A549 (cell line): Measurements from ENCODE around the gene CCDC97. TPM values are rescaled to one million over a fixed set of nuclear protein-coding genes. Genes with fewer than 3 reads are reported as not detected.

Experiments used
- ATAC-seq, 2 experiments: fragments of 200-7000 bp in 1 of 2; fragments of >200 bp in 1 of 2; cut with Nextera tagmentation in 1 of 2; cut with Tn5 transposase in 1 of 2; 3 replicates each; pipeline versions ENCODE4 v1.8.0 to v1.9.1; 2018 to 2020; ENCODE audit warnings: mild to moderate bottlenecking in 1 of 2, moderate library complexity in 1 of 2
- CTCF ChIA-PET: fragments of 300-600 bp; sonication (Branson Sonifier 250); formaldehyde crosslinking; extraction: SDS; loops from one replicate; lab custom pipeline; 2021; ENCODE audit warnings: antibody characterized with exemption, inconsistent platforms; lab: Yijun Ruan, JAX
- POLR2A ChIA-PET: fragments of 350-600 bp; formaldehyde crosslinking; extraction: SDS; loops from one replicate; lab custom pipeline; 2021; ENCODE audit warnings: antibody characterized with exemption, inconsistent platforms; lab: Yijun Ruan, JAX
- DNase-seq, 2 experiments: peaks; one replicate each; pipeline versions ENCODE4 v3.0.0 to v3.0.0-alpha.2; 2011 to 2016; ENCODE audit warnings: low read depth in 1 of 2, low spot score in 1 of 2
- FAIRE-seq: peaks from 2 replicates; lab custom pipeline; 2011; peaks lifted over from hg19 to GRCh38; lab: Jason Lieb, UNC
- H3K27ac ChIP-seq, 2 experiments: fragments of >200 bp; sonication (Bioruptor Twin); formaldehyde crosslinking; 3 replicates each; pipeline ENCODE4 v1.5.1; 2016 to 2017
- H3K4me1 ChIP-seq: fragments of >200 bp; sonication (Bioruptor Twin); formaldehyde crosslinking; 3 replicates; pipeline ENCODE4 v1.6.1; 2016
- H3K4me2 ChIP-seq: fragments of >200 bp; sonication (Bioruptor Twin); formaldehyde crosslinking; 3 replicates; pipeline ENCODE4 v1.6.1; 2016
- H3K4me3 ChIP-seq: fragments of >200 bp; sonication (Bioruptor Twin); formaldehyde crosslinking; 3 replicates; pipeline ENCODE4 v1.5.1; 2016
- H3K9me3 ChIP-seq: fragments of >200 bp; sonication (Bioruptor Twin); formaldehyde crosslinking; 3 replicates; pipeline ENCODE4 v1.6.1; 2016
- CHD2 ChIP-seq: fragments of 150-350 bp; IDR thresholded peaks from 2 replicates; pipeline ENCODE4 v1.6.1; 2014; ENCODE audit warnings: low read length; ENCODE audit not compliant: partially characterized antibody
- EHF ChIP-seq: fragments of 250-450 bp; sonication (Bioruptor Pico); IDR thresholded peaks from 2 replicates; pipeline ENCODE4 v1.5.0; 2020; ENCODE audit warnings: mild to moderate bottlenecking
- ESRRA ChIP-seq: fragments of 150-350 bp; IDR thresholded peaks from 2 replicates; pipeline ENCODE4 v1.6.1; 2014; ENCODE audit warnings: mild to moderate bottlenecking, low read length, borderline replicate concordance
- FOSL2 ChIP-seq, 2 experiments: fragments of 450-650 bp in 1 of 2; fragments of >200 bp in 1 of 2; sonication (Bioruptor Twin) in 1 of 2; formaldehyde crosslinking; IDR thresholded peaks; 2 replicates each; pipeline versions ENCODE4 v1.5.0 to v1.6.1; 2016 to 2020; ENCODE audit warnings: mild to moderate bottlenecking in 1 of 2, moderate library complexity in 1 of 2
- GATA3 ChIP-seq: IDR thresholded peaks from 2 replicates; pipeline ENCODE4 v1.6.1; 2012; ENCODE audit warnings: borderline replicate concordance
- HDAC2 ChIP-seq: fragments of 200-600 bp; sonication (generic); IDR thresholded peaks from 2 replicates; pipeline ENCODE4 v1.6.1; 2016
- HOXA7 ChIP-seq: fragments of 250-450 bp; sonication (Bioruptor Pico); IDR thresholded peaks from 2 replicates; pipeline ENCODE4 v1.5.0; 2020; ENCODE audit warnings: mild to moderate bottlenecking, moderate library complexity
- JUNB ChIP-seq: fragments of >200 bp; sonication (Bioruptor Twin); formaldehyde crosslinking; IDR thresholded peaks from 2 replicates; pipeline ENCODE4 v1.6.1; 2016
- NR3C1 ChIP-seq: fragments of >200 bp; sonication (Bioruptor Twin); formaldehyde crosslinking; IDR thresholded peaks from 3 replicates; pipeline ENCODE4 v1.6.1; 2017
- PHF8 ChIP-seq: fragments of 200-600 bp; sonication (generic); IDR thresholded peaks from 2 replicates; pipeline ENCODE4 v1.6.1; 2016; ENCODE audit warnings: low read depth, mild to moderate bottlenecking, antibody characterized with exemption, moderate library complexity, borderline replicate concordance
- POLR2A ChIP-seq: IDR thresholded peaks from 2 replicates; pipeline ENCODE4 v1.6.1; 2012; ENCODE audit warnings: mild to moderate bottlenecking, low read length
- RFX5 ChIP-seq: fragments of 450-650 bp; IDR thresholded peaks from 2 replicates; pipeline ENCODE4 v1.7.1; 2014; ENCODE audit warnings: antibody characterized with exemption, mild to moderate bottlenecking, moderate library complexity
- ZC3H11A ChIP-seq: fragments of 450-650 bp; IDR thresholded peaks from 2 replicates; pipeline ENCODE4 v1.6.1; 2014; ENCODE audit warnings: antibody characterized with exemption, mild to moderate bottlenecking
- ZFP36 ChIP-seq: fragments of 450-650 bp; IDR thresholded peaks from 2 replicates; pipeline ENCODE4 v1.6.1; 2014; ENCODE audit warnings: borderline replicate concordance; ENCODE audit not compliant: partially characterized antibody
- WGBS: methylation state at CpG from one replicate; pipeline ENCODE4 v1.1.6; 2017; ENCODE audit errors: missing lambda C conversion rate; 5-methylcytosine and 5-hydroxymethylcytosine counted together
- polyA plus RNA-seq, 4 experiments: library from polyadenylated mRNA; depleted of rRNA in 3 of 4; stranded (reverse); fragments of >200 nt; fragmentation: RNase III in 1 of 4; extraction: RNeasy Plus Mini Kit Qiagen cat#74134 plus additional on column Dnase treatment in 1 of 4; gene quantifications; 2 replicates in 3 of 4; 3 replicates in 1 of 4; pipeline ENCODE4 v1.2.3, GENCODE V29; 2011 to 2017
- TF ChIP-seq, protein P1 (sequence below): fragments of >200 bp; sonication (Bioruptor Twin); formaldehyde crosslinking; IDR thresholded peaks from 3 replicates; pipeline ENCODE4 v1.5.1; 2016
- TF ChIP-seq, protein P2 (sequence below): fragments of >200 bp; sonication (Bioruptor Twin); formaldehyde crosslinking; IDR thresholded peaks from 3 replicates; pipeline ENCODE4 v1.6.1; 2016
- TF ChIP-seq, protein P3 (sequence below): fragments of 200-600 bp; sonication (generic); IDR thresholded peaks from 2 replicates; pipeline ENCODE4 v1.6.1; 2016; ENCODE audit warnings: antibody characterized with exemption, mild to moderate bottlenecking, moderate library complexity
- TF ChIP-seq, protein P4 (sequence below): fragments of 150-350 bp; IDR thresholded peaks from 2 replicates; pipeline ENCODE4 v1.6.1; 2014; ENCODE audit warnings: low read depth, mild to moderate bottlenecking, low read length
- TF ChIP-seq, protein P5 (sequence below): IDR thresholded peaks from 2 replicates; pipeline ENCODE4 v1.6.1; 2012

The CCDC97 gene
- polyA plus RNA-seq, 2 of the 4 experiments (the other 2 are of a cell fraction), result 18.7 to 26.8 TPM

DNA sequence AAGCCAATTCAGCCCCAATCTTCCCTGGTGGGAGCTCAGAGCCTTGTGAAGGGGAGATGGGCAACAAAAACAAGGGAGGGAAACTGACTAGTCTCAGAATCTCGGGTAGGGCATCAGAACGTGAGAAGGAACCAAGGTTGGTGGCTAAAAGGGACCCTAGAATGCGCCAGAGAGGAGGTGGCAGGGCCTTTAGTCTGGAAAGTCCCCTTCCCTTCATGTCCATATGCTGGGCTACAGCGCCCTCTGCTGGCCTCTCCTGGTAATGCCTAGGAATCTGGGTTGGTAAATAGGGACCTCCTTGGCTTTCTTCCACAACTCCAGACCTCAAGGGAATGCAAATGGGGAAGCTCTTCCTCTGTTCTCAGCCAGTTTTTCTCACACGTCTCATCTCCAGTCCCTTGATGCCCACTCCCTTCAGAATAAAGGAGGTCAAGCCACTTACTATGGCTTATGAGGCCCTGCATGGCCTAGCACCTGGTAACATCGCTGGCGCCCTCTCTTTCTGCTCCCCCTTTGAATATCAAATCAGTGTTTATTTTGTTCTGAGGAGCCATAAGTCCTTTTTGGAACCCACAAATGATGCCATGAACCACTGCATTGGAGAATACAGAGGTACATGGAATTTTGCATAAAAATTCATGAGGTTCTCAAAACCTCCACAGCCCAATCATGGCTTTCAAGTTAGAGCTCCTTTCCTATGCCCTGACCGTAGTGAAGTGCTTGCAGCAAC is 1.4 kb upstream of the CCDC97 start (continued):
- TF ChIP-seq, protein P1, sequence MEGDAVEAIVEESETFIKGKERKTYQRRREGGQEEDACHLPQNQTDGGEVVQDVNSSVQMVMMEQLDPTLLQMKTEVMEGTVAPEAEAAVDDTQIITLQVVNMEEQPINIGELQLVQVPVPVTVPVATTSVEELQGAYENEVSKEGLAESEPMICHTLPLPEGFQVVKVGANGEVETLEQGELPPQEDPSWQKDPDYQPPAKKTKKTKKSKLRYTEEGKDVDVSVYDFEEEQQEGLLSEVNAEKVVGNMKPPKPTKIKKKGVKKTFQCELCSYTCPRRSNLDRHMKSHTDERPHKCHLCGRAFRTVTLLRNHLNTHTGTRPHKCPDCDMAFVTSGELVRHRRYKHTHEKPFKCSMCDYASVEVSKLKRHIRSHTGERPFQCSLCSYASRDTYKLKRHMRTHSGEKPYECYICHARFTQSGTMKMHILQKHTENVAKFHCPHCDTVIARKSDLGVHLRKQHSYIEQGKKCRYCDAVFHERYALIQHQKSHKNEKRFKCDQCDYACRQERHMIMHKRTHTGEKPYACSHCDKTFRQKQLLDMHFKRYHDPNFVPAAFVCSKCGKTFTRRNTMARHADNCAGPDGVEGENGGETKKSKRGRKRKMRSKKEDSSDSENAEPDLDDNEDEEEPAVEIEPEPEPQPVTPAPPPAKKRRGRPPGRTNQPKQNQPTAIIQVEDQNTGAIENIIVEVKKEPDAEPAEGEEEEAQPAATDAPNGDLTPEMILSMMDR, result peak; percentile 100
- TF ChIP-seq RFX5 (no peak), ZFP36 (no peak), ESRRA (no peak), NR3C1 (no peak), ZC3H11A (no peak), POLR2A (no peak), EHF (CRISPR knock-in tag) (no peak)
- TF ChIP-seq, protein P2, sequence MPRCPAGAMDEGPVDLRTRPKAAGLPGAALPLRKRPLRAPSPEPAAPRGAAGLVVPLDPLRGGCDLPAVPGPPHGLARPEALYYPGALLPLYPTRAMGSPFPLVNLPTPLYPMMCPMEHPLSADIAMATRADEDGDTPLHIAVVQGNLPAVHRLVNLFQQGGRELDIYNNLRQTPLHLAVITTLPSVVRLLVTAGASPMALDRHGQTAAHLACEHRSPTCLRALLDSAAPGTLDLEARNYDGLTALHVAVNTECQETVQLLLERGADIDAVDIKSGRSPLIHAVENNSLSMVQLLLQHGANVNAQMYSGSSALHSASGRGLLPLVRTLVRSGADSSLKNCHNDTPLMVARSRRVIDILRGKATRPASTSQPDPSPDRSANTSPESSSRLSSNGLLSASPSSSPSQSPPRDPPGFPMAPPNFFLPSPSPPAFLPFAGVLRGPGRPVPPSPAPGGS, result no peak
- TF ChIP-seq, protein P3, sequence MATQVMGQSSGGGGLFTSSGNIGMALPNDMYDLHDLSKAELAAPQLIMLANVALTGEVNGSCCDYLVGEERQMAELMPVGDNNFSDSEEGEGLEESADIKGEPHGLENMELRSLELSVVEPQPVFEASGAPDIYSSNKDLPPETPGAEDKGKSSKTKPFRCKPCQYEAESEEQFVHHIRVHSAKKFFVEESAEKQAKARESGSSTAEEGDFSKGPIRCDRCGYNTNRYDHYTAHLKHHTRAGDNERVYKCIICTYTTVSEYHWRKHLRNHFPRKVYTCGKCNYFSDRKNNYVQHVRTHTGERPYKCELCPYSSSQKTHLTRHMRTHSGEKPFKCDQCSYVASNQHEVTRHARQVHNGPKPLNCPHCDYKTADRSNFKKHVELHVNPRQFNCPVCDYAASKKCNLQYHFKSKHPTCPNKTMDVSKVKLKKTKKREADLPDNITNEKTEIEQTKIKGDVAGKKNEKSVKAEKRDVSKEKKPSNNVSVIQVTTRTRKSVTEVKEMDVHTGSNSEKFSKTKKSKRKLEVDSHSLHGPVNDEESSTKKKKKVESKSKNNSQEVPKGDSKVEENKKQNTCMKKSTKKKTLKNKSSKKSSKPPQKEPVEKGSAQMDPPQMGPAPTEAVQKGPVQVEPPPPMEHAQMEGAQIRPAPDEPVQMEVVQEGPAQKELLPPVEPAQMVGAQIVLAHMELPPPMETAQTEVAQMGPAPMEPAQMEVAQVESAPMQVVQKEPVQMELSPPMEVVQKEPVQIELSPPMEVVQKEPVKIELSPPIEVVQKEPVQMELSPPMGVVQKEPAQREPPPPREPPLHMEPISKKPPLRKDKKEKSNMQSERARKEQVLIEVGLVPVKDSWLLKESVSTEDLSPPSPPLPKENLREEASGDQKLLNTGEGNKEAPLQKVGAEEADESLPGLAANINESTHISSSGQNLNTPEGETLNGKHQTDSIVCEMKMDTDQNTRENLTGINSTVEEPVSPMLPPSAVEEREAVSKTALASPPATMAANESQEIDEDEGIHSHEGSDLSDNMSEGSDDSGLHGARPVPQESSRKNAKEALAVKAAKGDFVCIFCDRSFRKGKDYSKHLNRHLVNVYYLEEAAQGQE, result no peak
- TF ChIP-seq, all 56 proteins: peak for 11

DNA sequence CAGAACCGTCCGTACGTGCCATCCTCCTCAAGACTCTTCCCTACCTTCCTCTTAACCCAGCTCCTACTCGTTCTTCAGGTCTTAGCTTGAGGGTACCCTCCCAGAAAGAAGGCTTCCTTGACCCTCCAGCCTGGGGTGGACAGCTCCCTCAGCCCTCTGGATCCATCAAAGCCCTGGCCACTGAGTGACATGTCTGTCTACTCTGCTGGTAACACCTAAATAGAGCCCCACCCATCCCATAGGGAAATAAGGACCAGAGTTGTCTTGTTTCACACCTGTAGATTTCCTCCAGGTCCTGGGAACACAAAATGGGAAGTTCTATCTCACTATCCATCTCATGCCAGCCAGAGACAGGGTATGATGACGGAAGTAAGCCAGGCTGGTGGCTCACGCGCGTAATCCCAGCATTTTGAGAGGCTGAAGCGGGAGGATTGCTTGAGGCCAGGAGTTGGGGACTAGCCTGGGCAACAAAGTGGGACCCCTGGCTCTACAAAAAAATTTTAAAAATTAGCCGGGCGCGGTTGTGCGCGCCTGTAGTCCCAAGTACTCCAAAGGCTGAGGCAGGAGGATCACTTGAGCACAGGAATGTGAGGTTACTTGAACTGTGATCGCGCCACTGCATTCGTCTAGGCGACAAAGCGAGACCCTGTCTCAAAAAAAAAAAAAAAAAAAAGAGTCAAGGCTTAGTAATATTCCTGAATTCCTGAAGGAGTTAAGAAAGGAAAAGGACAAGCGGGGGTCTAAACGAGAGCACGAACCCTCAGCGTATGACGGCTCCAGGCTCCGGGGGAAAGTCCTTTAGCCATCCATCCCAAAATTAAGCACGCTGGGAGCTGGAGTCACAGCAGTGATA is 566 bp upstream of the CCDC97 start:
- H3K27ac ChIP-seq, result peak overlapping the region; percentile 91 to 92
- POLR2A ChIA-PET, result interaction anchor here (0.7 to 4.4 kb wide), 13 partner anchors 10 to 131 kb away, joined by 3 to 28 read pairs (median 5); partner anchors contain the start of genes AXL, HNRNPUL1 and TGFB1
- peak overlapping the region; percentile 89 for H3K4me2 ChIP-seq
- peak; percentile 21 to 41; a peak in 5 of 6 replicates for ATAC-seq
- CTCF ChIA-PET, result interaction anchor here (0.6 to 19.5 kb wide), 73 partner anchors 11 to 1153 kb away, joined by 3 to 598 read pairs (median 5); partner anchors contain the start of genes ACTMAP, AXL, B9D2 and CEACAM21
- no peak for TF ChIP-seq HDAC2
- TF ChIP-seq, protein P4, sequence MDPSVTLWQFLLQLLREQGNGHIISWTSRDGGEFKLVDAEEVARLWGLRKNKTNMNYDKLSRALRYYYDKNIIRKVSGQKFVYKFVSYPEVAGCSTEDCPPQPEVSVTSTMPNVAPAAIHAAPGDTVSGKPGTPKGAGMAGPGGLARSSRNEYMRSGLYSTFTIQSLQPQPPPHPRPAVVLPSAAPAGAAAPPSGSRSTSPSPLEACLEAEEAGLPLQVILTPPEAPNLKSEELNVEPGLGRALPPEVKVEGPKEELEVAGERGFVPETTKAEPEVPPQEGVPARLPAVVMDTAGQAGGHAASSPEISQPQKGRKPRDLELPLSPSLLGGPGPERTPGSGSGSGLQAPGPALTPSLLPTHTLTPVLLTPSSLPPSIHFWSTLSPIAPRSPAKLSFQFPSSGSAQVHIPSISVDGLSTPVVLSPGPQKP, result no peak
- 0 out of 2 replicates have a peak, but pooled peaks have one; percentile 35 for TF ChIP-seq HOXA7 (CRISPR knock-in tag)
- no peak; the same call in 1 of the 2 replicates for TF ChIP-seq JUNB
- no peak for TF ChIP-seq PHF8
- TF ChIP-seq CHD2, result no peak
- TF ChIP-seq FOSL2 (IDR thresholded peaks at IDR 0.05), result no peak
- TF ChIP-seq FOSL2 (CRISPR knock-in tag; IDR thresholded peaks at IDR 0.05), result no peak
- TF ChIP-seq, protein P5, sequence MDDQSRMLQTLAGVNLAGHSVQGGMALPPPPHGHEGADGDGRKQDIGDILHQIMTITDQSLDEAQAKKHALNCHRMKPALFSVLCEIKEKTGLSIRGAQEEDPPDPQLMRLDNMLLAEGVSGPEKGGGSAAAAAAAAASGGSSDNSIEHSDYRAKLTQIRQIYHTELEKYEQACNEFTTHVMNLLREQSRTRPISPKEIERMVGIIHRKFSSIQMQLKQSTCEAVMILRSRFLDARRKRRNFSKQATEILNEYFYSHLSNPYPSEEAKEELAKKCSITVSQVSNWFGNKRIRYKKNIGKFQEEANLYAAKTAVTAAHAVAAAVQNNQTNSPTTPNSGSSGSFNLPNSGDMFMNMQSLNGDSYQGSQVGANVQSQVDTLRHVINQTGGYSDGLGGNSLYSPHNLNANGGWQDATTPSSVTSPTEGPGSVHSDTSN, result peak; percentile 8; the same call in 1 of the 2 replicates
- no peak for TF ChIP-seq GATA3
- WGBS, result 30% methylated on average over 26 of the region's 26 CpGs
- H3K4me3 ChIP-seq, result peak overlapping the region; percentile 57
- no peaks in the 10 kb centered on the region for H3K9me3 ChIP-seq
- H3K4me1 ChIP-seq, result peaks cover 24% of the 10 kb centered on the region
- DNase-seq, result no peak
- FAIRE-seq, result no peak
